Left lung (tissue), 10 donors: ENCODE results near the gene ITK. TPM values are rescaled to one million over a fixed set of nuclear protein-coding genes. Genes with fewer than 3 reads are reported as not detected.

Experiments used
- ATAC-seq: fragments of 200-7000 bp; cut with Tn5 transposase; one replicate; pipeline ENCODE4 v1.9.1; 2020; ENCODE audit warnings: moderate library complexity
- DNase-seq, 4 donors: peaks; one replicate each; pipeline ENCODE4 v3.0.0-alpha.2; 2013 to 2020
- H3K27ac ChIP-seq, 2 donors: fragments of 200-600 bp; sonication (generic) in 1 of 2; one replicate each; pipeline versions ENCODE4 v1.5.0 to v1.8.0; 2020 to 2021
- H3K27me3 ChIP-seq, 2 donors: fragments of 200-600 bp; sonication (generic) in 1 of 2; one replicate each; pipeline versions ENCODE4 v1.5.0 to v1.8.0; 2020 to 2021
- H3K36me3 ChIP-seq, 2 donors: fragments of 200-600 bp; sonication (generic) in 1 of 2; one replicate each; pipeline versions ENCODE4 v1.5.0 to v1.8.0; 2020 to 2021
- H3K4me1 ChIP-seq, 2 donors: fragments of 200-600 bp; one replicate each; pipeline ENCODE4 v1.8.0; 2021
- H3K4me3 ChIP-seq, 2 donors: fragments of 200-600 bp; sonication (generic) in 1 of 2; one replicate each; pipeline versions ENCODE4 v1.5.0 to v1.8.0; 2020 to 2021; ENCODE audit warnings: mild to moderate bottlenecking in 1 of 2
- H3K9me3 ChIP-seq, 2 donors: fragments of 200-600 bp; sonication (generic) in 1 of 2; one replicate each; pipeline versions ENCODE4 v1.5.0 to v1.8.0; 2020 to 2021
- CTCF ChIP-seq, 2 donors: fragments of 200-600 bp; sonication (generic) in 1 of 2; IDR thresholded peaks; one replicate each; pipeline versions ENCODE4 v1.5.0 to v1.8.0; 2021; ENCODE audit warnings: antibody characterized with exemption in 2 of 2
- intact Hi-C, 2 donors: fragments of 100-400 bp; cut with DNase I; formaldehyde crosslinking; loops; one replicate each; pipeline versions ENCODE4 v1.11.2 to v1.14.2; 2022
- polyA plus RNA-seq, 6 donors: library from polyadenylated mRNA; unstranded; fragments of 120-200 nt; gene quantifications; one replicate each; pipeline ENCODE4 v1.2.1, GENCODE V29; 2013; ENCODE audit not compliant: insufficient read length in 6 of 6
- total RNA-seq, 2 donors: library from RNA; stranded (reverse); fragmentation: NEBNext Ultra II Directional; extraction: Animal tissue kit (Norgen Biotek cat#: 25700); gene quantifications; one replicate each; pipeline ENCODE4 v1.2.1, GENCODE V29; 2021
- donor health status: DM: no; HTN: yes; CAD: no.
- donor health status: DM: no; HTN: no; CAD: no.

Gene ITK
- total and polyA plus RNA-seq, 8 donors: 0.49 to 8.1 (median 1.1) TPM

GRCh38 chr5:157167214-157167621, 13.4 kb upstream of the ITK start:
- no peaks in the 10 kb centered on the region for H3K36me3 ChIP-seq
- H3K4me1 ChIP-seq: no peaks in the 10 kb centered on the region
- TF ChIP-seq CTCF (IDR thresholded peaks at IDR 0.05): no peak
- intact Hi-C loops: no loop called here
- no peaks in the 10 kb centered on the region for H3K9me3 ChIP-seq
- no peak overlapping the region for H3K27ac ChIP-seq
- DNase-seq: no peak
- no peak overlapping the region for H3K4me3 ChIP-seq
- ATAC-seq: no peak
- peaks cover 0 to 7% of the 10 kb centered on the region in 2 donors for H3K27me3 ChIP-seq

GRCh38 chr5:157168286-157168685, 12.4 kb upstream of the ITK start:
- intact Hi-C loops: no loop called here
- Histone ChIP-seq H3K4me3 (no peak overlapping the region), H3K27me3 (peaks cover 0 to 7% of the 10 kb centered on the region in 2 donors), H3K4me1 (no peaks in the 10 kb centered on the region), H3K27ac (no peak overlapping the region), H3K9me3 (no peaks in the 10 kb centered on the region), H3K36me3 (no peaks in the 10 kb centered on the region)
- TF ChIP-seq CTCF (IDR thresholded peaks at IDR 0.05): no peak
- DNase-seq (no peak), ATAC-seq (no peak)

- TF ChIP-seq CTCF (IDR thresholded peaks at IDR 0.05): no peak
- H3K27me3 ChIP-seq: peaks cover 0 to 3% of the 10 kb centered on the region in 2 donors
- no peak overlapping the region for H3K27ac ChIP-seq
- intact Hi-C loops: no loop called here
- ATAC-seq (no peak), DNase-seq (no peak)
- H3K4me3 ChIP-seq: no peak overlapping the region
- no peaks in the 10 kb centered on the region for H3K4me1 ChIP-seq
- no peaks in the 10 kb centered on the region for H3K9me3 ChIP-seq
- H3K36me3 ChIP-seq: no peaks in the 10 kb centered on the region
Observed at GRCh38 chr5:157172403-157172802, 8.2 kb upstream of the ITK start.

GRCh38 chr5:157175071-157175612, 5.5 kb upstream of the ITK start:
- no peaks in the 10 kb centered on the region for H3K36me3 ChIP-seq
- DNase-seq (no peak), ATAC-seq (no peak)
- no peak overlapping the region for H3K4me3 ChIP-seq
- intact Hi-C loops: no loop called here
- H3K27ac ChIP-seq: no peak overlapping the region
- H3K9me3 ChIP-seq: no peaks in the 10 kb centered on the region
- H3K4me1 ChIP-seq: no peaks in the 10 kb centered on the region
- TF ChIP-seq CTCF (IDR thresholded peaks at IDR 0.05): no peak
- no peaks in the 10 kb centered on the region for H3K27me3 ChIP-seq

- Histone ChIP-seq H3K4me3 (no peak overlapping the region), H3K27me3 (no peaks in the 10 kb centered on the region), H3K9me3 (no peaks in the 10 kb centered on the region), H3K36me3 (no peaks in the 10 kb centered on the region), H3K4me1 (no peaks in the 10 kb centered on the region), H3K27ac (no peak overlapping the region)
- no peak for DNase-seq
- ATAC-seq: no peak
- intact Hi-C loops: no loop called here
- TF ChIP-seq CTCF (IDR thresholded peaks at IDR 0.05): no peak
Observed at GRCh38 chr5:157177953-157178352, 2.7 kb upstream of the ITK start.
